Activated T-cell treated with anti-CD3 and anti-CD28 coated beads, Interleukin-2, amount 50 U/mL, for 1 hour (primary cell): Measurements from ENCODE around the gene SPRY1.

Source experiments
- DNase-seq: peaks from one replicate; pipeline ENCODE4 v3.0.0-alpha.2; 2020

The SPRY1 gene

GRCh38 chr4:123412091-123412505 lies 15.5 kb downstream of the SPRY1 start:
- DNase-seq, result no peak

GRCh38 chr4:123412700-123413512 lies 16.3 kb downstream of the SPRY1 start:
- DNase-seq, result no peak

- DNase-seq, result no peak
Measured at GRCh38 chr4:123415576-123415975, 19.0 kb downstream of the SPRY1 start.

- DNase-seq, result peak; percentile 41
Measured at GRCh38 chr4:123415977-123416376, 19.4 kb downstream of the SPRY1 start.

- DNase-seq, result no peak
Measured at GRCh38 chr4:123417813-123418212, 21.2 kb downstream of the SPRY1 start.

- DNase-seq, result no peak
Measured at GRCh38 chr4:123418351-123418931, 21.8 kb downstream of the SPRY1 start.

- no peak for DNase-seq
Measured at GRCh38 chr4:123419885-123420755, 23.5 kb downstream of the SPRY1 start.

- DNase-seq, result no peak
Measured at GRCh38 chr4:123421227-123421936, 24.8 kb downstream of the SPRY1 start.

- DNase-seq, result no peak
Measured at GRCh38 chr4:123421937-123422781, 25.6 kb downstream of the SPRY1 start.

- no peak for DNase-seq
Measured at GRCh38 chr4:123423819-123424218, 27.2 kb downstream of the SPRY1 start.

- no peak for DNase-seq
Measured at GRCh38 chr4:123427951-123428350, 31.4 kb downstream of the SPRY1 start.

GRCh38 chr4:123430031-123430430 lies 33.4 kb downstream of the SPRY1 start:
- DNase-seq, result no peak

- DNase-seq, result no peak
Measured at GRCh38 chr4:123430501-123430900, 33.9 kb downstream of the SPRY1 start.

- DNase-seq, result no peak
Measured at GRCh38 chr4:123433573-123433972, 37.0 kb downstream of the SPRY1 start.

GRCh38 chr4:123433976-123434375 lies 37.4 kb downstream of the SPRY1 start:
- no peak for DNase-seq

GRCh38 chr4:123435246-123436113 lies 38.9 kb downstream of the SPRY1 start:
- no peak for DNase-seq

- no peak for DNase-seq
Measured at GRCh38 chr4:123438031-123438430, 41.4 kb downstream of the SPRY1 start.

- DNase-seq, result no peak
Measured at GRCh38 chr4:123443401-123444289, 47.0 kb downstream of the SPRY1 start.

GRCh38 chr4:123444290-123444731 lies 47.7 kb downstream of the SPRY1 start:
- peak; percentile 23 for DNase-seq
